IMR-90 (cell line): ENCODE data around the gene C10orf67. TPM values are rescaled to one million over a fixed set of nuclear protein-coding genes. Genes with fewer than 3 reads are reported as not detected.

ENCODE experiments used
- ATAC-seq: fragments of 200-7000 bp; cut with Tn5 transposase; 2 replicates; pipeline ENCODE4 v1.9.1; 2020; ENCODE audit warnings: low read depth, mild to moderate bottlenecking, moderate library complexity
- BruUV-seq: library from RNA; stranded (reverse); fragments of 400-500 nt; replicated peaks from 2 replicates; lab custom pipeline; 2021; lab: Mats Ljungman, UMichigan
- CTCF ChIA-PET: fragments of 300-600 bp; formaldehyde crosslinking; extraction: SDS; loops from one replicate; lab custom pipeline; 2021; ENCODE audit warnings: antibody characterized with exemption; lab: Yijun Ruan, JAX
- POLR2A ChIA-PET: fragments of 300-600 bp; sonication (Branson Sonifier 250); formaldehyde crosslinking; loops from one replicate; lab custom pipeline; 2022; ENCODE audit warnings: antibody characterized with exemption; ENCODE audit not compliant: unreplicated experiment; lab: Charles Lee
- DNase-seq: peaks from one replicate; pipeline ENCODE4 v3.0.0; 2013
- H2AFZ ChIP-seq: replicated peaks from 2 replicates; pipeline ENCODE3; 2013; ENCODE audit warnings: low read length, mild to moderate bottlenecking; ENCODE audit not compliant: poor library complexity
- H2AK5ac ChIP-seq: 2 replicates; pipeline ENCODE4 v1.6.1; 2013; ENCODE audit warnings: low read depth, low read length, inconsistent platforms
- H2AK9ac ChIP-seq: replicated peaks from 2 replicates; pipeline ENCODE3; 2013; ENCODE audit warnings: mild to moderate bottlenecking, low read depth, low read length, moderate library complexity; ENCODE audit not compliant: poor library complexity
- H2BK120ac ChIP-seq: 2 replicates; pipeline ENCODE4 v1.6.1; 2013; ENCODE audit warnings: low read depth, low read length, inconsistent platforms
- H2BK15ac ChIP-seq: 3 replicates; pipeline ENCODE4 v1.6.1; 2013; ENCODE audit warnings: low read depth, low read length, inconsistent platforms
- H2BK20ac ChIP-seq: 2 replicates; pipeline ENCODE4 v1.6.1; 2013; ENCODE audit warnings: low read depth, mild to moderate bottlenecking, inconsistent platforms, low read length, moderate library complexity
- H2BK5ac ChIP-seq: 2 replicates; pipeline ENCODE4 v1.6.1; 2013; ENCODE audit warnings: mild to moderate bottlenecking, low read depth, low read length, inconsistent platforms; ENCODE audit not compliant: poor library complexity, severe bottlenecking
- H3K14ac ChIP-seq: replicated peaks from 2 replicates; pipeline ENCODE4 v1.6.1; 2013; ENCODE audit warnings: low read depth, low read length, inconsistent platforms
- H3K18ac ChIP-seq: 2 replicates; pipeline ENCODE4 v1.6.1; 2013; ENCODE audit warnings: low read depth, low read length, control low read depth
- H3K23ac ChIP-seq: 2 replicates; pipeline ENCODE4 v1.6.1; 2013; ENCODE audit warnings: low read depth, low read length, inconsistent platforms
- H3K27ac ChIP-seq: 2 replicates; pipeline ENCODE4 v1.5.1; 2013; ENCODE audit warnings: mild to moderate bottlenecking, control low read depth, low read length; ENCODE audit not compliant: insufficient read depth
- H3K27me3 ChIP-seq: 2 replicates; pipeline ENCODE4 v1.6.1; 2013; ENCODE audit warnings: low read length; ENCODE audit not compliant: control insufficient read depth, insufficient read depth
- H3K36me3 ChIP-seq: 2 replicates; pipeline ENCODE4 v1.6.1; 2013; ENCODE audit warnings: low read length, mixed read lengths; ENCODE audit not compliant: control insufficient read depth, insufficient read depth
- H3K4ac ChIP-seq: 2 replicates; pipeline ENCODE4 v1.6.1; 2013; ENCODE audit warnings: low read depth, low read length, inconsistent platforms
- H3K4me1 ChIP-seq: 2 replicates; pipeline ENCODE4 v1.6.1; 2013; ENCODE audit warnings: low read length, mixed read lengths; ENCODE audit not compliant: control insufficient read depth, insufficient read depth
- H3K4me2 ChIP-seq: 2 replicates; pipeline ENCODE4 v1.6.1; 2013; ENCODE audit warnings: low read depth, mild to moderate bottlenecking, control low read depth, low read length, moderate library complexity
- H3K4me3 ChIP-seq: 2 replicates; pipeline ENCODE4 v1.5.1; 2013; ENCODE audit warnings: low read depth, mild to moderate bottlenecking, control low read depth, low read length, moderate library complexity; ENCODE audit not compliant: insufficient read depth
- H3K56ac ChIP-seq: 2 replicates; pipeline ENCODE4 v1.6.1; 2013; ENCODE audit warnings: low read length, inconsistent platforms; ENCODE audit not compliant: insufficient read depth; ENCODE audit errors: extremely low read depth
- H3K79me1 ChIP-seq, 2 experiments: 2 replicates each; pipeline ENCODE4 v1.6.1; 2013; ENCODE audit warnings: low read length in 2 of 2, inconsistent platforms in 1 of 2, low read depth in 1 of 2
- H3K9ac ChIP-seq: 2 replicates; pipeline ENCODE4 v1.6.1; 2013; ENCODE audit warnings: low read depth, low read length, control low read depth
- H3K9me1 ChIP-seq: 2 replicates; pipeline ENCODE4 v1.6.1; 2013; ENCODE audit warnings: low read length, inconsistent platforms; ENCODE audit not compliant: insufficient read depth
- H3K9me3 ChIP-seq: 2 replicates; pipeline ENCODE4 v1.6.1; 2013; ENCODE audit warnings: low read length; ENCODE audit not compliant: control insufficient read depth, insufficient read depth
- H4K20me1 ChIP-seq: 2 replicates; pipeline ENCODE4 v1.6.1; 2013; ENCODE audit warnings: low read length, inconsistent platforms; ENCODE audit not compliant: insufficient read depth
- H4K5ac ChIP-seq: 2 replicates; pipeline ENCODE4 v1.6.1; 2013; ENCODE audit warnings: mild to moderate bottlenecking, low read depth, low read length, control low read depth
- H4K8ac ChIP-seq, 2 experiments: 2 replicates each; pipeline ENCODE4 v1.6.1; 2013; ENCODE audit warnings: low read depth in 2 of 2, low read length in 2 of 2, control low read depth in 1 of 2, inconsistent platforms in 1 of 2
- H4K91ac ChIP-seq: 2 replicates; pipeline ENCODE4 v1.6.1; 2013; ENCODE audit warnings: low read depth, low read length, inconsistent platforms; ENCODE audit not compliant: insufficient read depth
- BHLHE40 ChIP-seq: fragments of 150-350 bp; IDR thresholded peaks from 2 replicates; pipeline ENCODE4 v1.6.1; 2016; ENCODE audit warnings: mild to moderate bottlenecking, low read depth, low read length
- CEBPB ChIP-seq: IDR thresholded peaks from 2 replicates; pipeline ENCODE4 v1.6.1; 2012; ENCODE audit warnings: low read depth, low read length, improper control_type of control experiment
- CHD1 ChIP-seq: IDR thresholded peaks from 2 replicates; pipeline ENCODE4 v1.6.1; 2012; ENCODE audit warnings: low read depth, low read length, improper control_type of control experiment
- ELK1 ChIP-seq: fragments of 150-350 bp; IDR thresholded peaks from 2 replicates; pipeline ENCODE4 v1.6.1; 2016; ENCODE audit warnings: low read depth, mild to moderate bottlenecking, low read length, moderate library complexity, borderline replicate concordance
- FOS ChIP-seq: fragments of 150-350 bp; IDR thresholded peaks from 2 replicates; pipeline ENCODE4 v1.6.1; 2016; ENCODE audit warnings: low read depth, low read length
- MAFK ChIP-seq: IDR thresholded peaks from 2 replicates; pipeline ENCODE4 v1.6.1; 2012; ENCODE audit warnings: low read depth, low read length, improper control_type of control experiment
- MAZ ChIP-seq: IDR thresholded peaks from 2 replicates; pipeline ENCODE4 v1.6.1; 2012; ENCODE audit warnings: low read depth, mild to moderate bottlenecking, low read length, improper control_type of control experiment, moderate library complexity, borderline replicate concordance
- MXI1 ChIP-seq: IDR thresholded peaks from 2 replicates; pipeline ENCODE4 v1.6.1; 2012; ENCODE audit warnings: low read depth, mild to moderate bottlenecking, low read length, moderate library complexity, borderline replicate concordance
- RAD21 ChIP-seq: IDR thresholded peaks from 2 replicates; pipeline ENCODE4 v1.6.1; 2012; ENCODE audit warnings: low read length, improper control_type of control experiment
- RFX5 ChIP-seq: IDR thresholded peaks from 2 replicates; pipeline ENCODE4 v1.8.0; 2012; ENCODE audit warnings: low read depth, mild to moderate bottlenecking, low read length, moderate library complexity
- SMC3 ChIP-seq: fragments of 150-350 bp; IDR thresholded peaks from 2 replicates; pipeline ENCODE4 v1.6.1; 2016; ENCODE audit warnings: low read depth, mild to moderate bottlenecking, antibody characterized with exemption, low read length, moderate library complexity
- WGBS, 2 experiments: methylation state at CpG; one replicate each; pipeline versions ENCODE4 v1.1.5 to v1.1.7; 2013; ENCODE audit warnings: missing lambda C conversion rate in 2 of 2; ENCODE audit not compliant: insufficient read length in 1 of 2; ENCODE audit errors: extremely low coverage in 2 of 2; 5-methylcytosine and 5-hydroxymethylcytosine counted together
- dilution Hi-C: fragments of 300-500 bp; cut with HindIII; formaldehyde crosslinking; loops from one replicate; pipeline ENCODE4 v1.14.3; 2018; ENCODE audit warnings: low sequenced_read_pairs; ENCODE audit not compliant: unreplicated experiment
- in situ Hi-C: fragments of 300-500 bp; cut with MboI; formaldehyde crosslinking; loops from 3 replicates; pipeline ENCODE4 v1.14.3; 2019; ENCODE audit warnings: low sequenced_read_pairs, inconsistent platforms, mixed read lengths
- intact Hi-C: fragments of 100-400 bp; cut with micrococcal nuclease; formaldehyde crosslinking; loops from 2 replicates; pipeline ENCODE4 v1.10.0; 2022
- polyA plus RNA-seq, 3 experiments: library from polyadenylated mRNA; depleted of rRNA; stranded (reverse); fragments of >200 nt; gene quantifications; 2 replicates each; pipeline ENCODE4 v1.2.3, GENCODE V29; 2012; ENCODE audit warnings: low replicate concordance in 1 of 3
- total RNA-seq: library from RNA; depleted of rRNA; stranded (reverse); fragments of >200 nt; gene quantifications from 2 replicates; pipeline ENCODE4 v1.2.3, GENCODE V29; 2012

The C10orf67 gene
- total and polyA plus RNA-seq, 2 of the 4 experiments (the other 2 are of a cell fraction) = 0.15 to 0.18 TPM

DNA sequence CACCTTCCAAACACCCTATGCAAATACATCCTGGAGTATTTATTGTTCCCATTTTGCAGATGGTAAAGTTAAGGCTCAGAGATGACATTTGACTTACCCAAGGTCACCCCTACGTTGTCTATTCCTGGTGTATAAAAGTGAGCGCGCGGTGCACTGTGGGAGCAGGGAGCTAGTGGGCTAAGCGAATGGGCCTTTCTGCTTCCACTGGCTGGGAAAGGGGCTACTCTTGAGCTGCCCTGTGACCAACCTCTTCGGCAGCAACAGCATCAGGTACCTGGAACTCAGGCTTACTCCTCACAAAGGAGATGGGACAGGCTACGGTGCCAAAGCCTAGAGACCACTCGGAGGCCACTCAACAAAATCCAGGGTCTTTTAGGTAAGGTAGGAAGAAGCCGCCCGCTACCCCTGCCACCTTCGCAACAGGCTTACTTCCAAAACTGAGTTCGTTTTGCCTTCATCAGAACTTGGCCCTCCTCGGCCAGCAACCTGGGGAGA lies 150.1 kb downstream of the C10orf67 start:
- dilution Hi-C loops (no loop called here), in situ Hi-C loops (no loop called here), intact Hi-C loops (no loop called here)
- no peak overlapping the region for H2BK120ac ChIP-seq
- TF ChIP-seq RAD21 = no peak
- no peak for TF ChIP-seq SMC3
- no peak for TF ChIP-seq BHLHE40
- TF ChIP-seq RFX5 = no peak
- TF ChIP-seq MXI1 = no peak
- TF ChIP-seq CHD1 = no peak
- no peak for TF ChIP-seq FOS
- TF ChIP-seq CEBPB = no peak
- TF ChIP-seq ELK1 = no peak
- no peak for TF ChIP-seq MAFK
- TF ChIP-seq MAZ = no peak
- H3K4me3 ChIP-seq = no peak overlapping the region
- DNase-seq = no peak
- H4K8ac ChIP-seq = no peak overlapping the region
- ATAC-seq = no peak
- no peaks in the 10 kb centered on the region for H3K4me1 ChIP-seq
- H3K27ac ChIP-seq = no peak overlapping the region
- H3K36me3 ChIP-seq = no peaks in the 10 kb centered on the region
- H4K5ac ChIP-seq = no peak overlapping the region
- H3K27me3 ChIP-seq = peaks cover 67% of the 10 kb centered on the region
- 0% methylated on average over 1 of the region's 13 CpGs; no CpG with 5 or more reads in 1 of the 2 experiments for WGBS, 2 experiments
- H2BK20ac ChIP-seq = no peak overlapping the region
- no peak overlapping the region for H3K4me2 ChIP-seq
- no peaks in the 10 kb centered on the region for H3K9me1 ChIP-seq
- ChIA-PET CTCF (no interaction called here), POLR2A (no interaction called here)
- H3K9ac ChIP-seq = no peak overlapping the region
- H2AK5ac ChIP-seq = no peak overlapping the region
- peaks cover 4% of the 10 kb centered on the region; the same call in 1 of the 2 replicates for H3K9me3 ChIP-seq
- H2BK15ac ChIP-seq = no peak overlapping the region
- no peak overlapping the region for H3K56ac ChIP-seq
- H2AK9ac ChIP-seq = no peak overlapping the region
- no peak overlapping the region for H3K18ac ChIP-seq
- no peak overlapping the region for H4K91ac ChIP-seq
- no peak overlapping the region for H3K4ac ChIP-seq
- BruUV-seq = no TSS peak
- H3K23ac ChIP-seq = no peak overlapping the region
- H2AFZ ChIP-seq = no peak overlapping the region
- H3K79me1 ChIP-seq = no peaks in the 10 kb centered on the region
- no peak overlapping the region for H3K14ac ChIP-seq
- no peaks in the 10 kb centered on the region for H4K20me1 ChIP-seq
- no peak overlapping the region for H2BK5ac ChIP-seq
